B cell (primary cell): ENCODE data around the gene BMPR1A. TPM values are rescaled to one million over a fixed set of nuclear protein-coding genes. Genes with fewer than 3 reads are reported as not detected.

ENCODE experiments used
- ATAC-seq: fragments of 200-7000 bp; cut with Tn5 transposase; one replicate; pipeline ENCODE4 v1.10.0; 2021; ENCODE audit warnings: low read depth, mild to moderate bottlenecking, moderate number of reproducible peaks, moderate library complexity
- CTCF ChIA-PET: fragments of 350-600 bp; sonication (Branson Sonifier 250); formaldehyde crosslinking; loops from one replicate; lab custom pipeline; 2021; ENCODE audit warnings: antibody characterized with exemption, inconsistent platforms; lab: Charles Lee
- POLR2A ChIA-PET: fragments of 350-600 bp; sonication (Branson Sonifier 250); formaldehyde crosslinking; loops from one replicate; lab custom pipeline; 2021; ENCODE audit warnings: antibody characterized with exemption; lab: Charles Lee
- DNase-seq: peaks from one replicate; pipeline ENCODE4 v3.0.0; 2013
- H2AFZ ChIP-seq: 2 replicates; pipeline ENCODE4 v1.6.1; 2012; ENCODE audit warnings: mild to moderate bottlenecking, low read depth, low read length; ENCODE audit not compliant: insufficient read depth, poor library complexity, severe bottlenecking
- H3K27ac ChIP-seq, 2 donors: 1 replicate in 1 of 2; 2 replicates in 1 of 2; pipeline ENCODE4 v1.5.1; 2012 to 2013; ENCODE audit warnings: low read length in 2 of 2, mild to moderate bottlenecking in 2 of 2, moderate library complexity in 1 of 2
- H3K27me3 ChIP-seq, 4 experiments: fragments of 200-600 bp in 1 of 4; sonication (generic) in 1 of 4; replicated peaks in 1 of 4; 1 replicate in 2 of 4; 2 replicates in 2 of 4; pipeline versions ENCODE4 v1.6.1 to v1.7.0; 2013 to 2016; ENCODE audit warnings: low read length in 3 of 4, mild to moderate bottlenecking in 2 of 4, mixed read lengths in 1 of 4, moderate library complexity in 1 of 4; ENCODE audit not compliant: insufficient read depth in 4 of 4, control insufficient read depth in 3 of 4; ENCODE audit errors: control extremely low read depth in 1 of 4
- H3K36me3 ChIP-seq, 2 experiments: replicated peaks in 1 of 2; 1 replicate in 1 of 2; 2 replicates in 1 of 2; pipeline versions ENCODE4 v1.6.1 to v1.7.1; 2013; ENCODE audit warnings: low read length in 1 of 2; ENCODE audit not compliant: insufficient read depth in 2 of 2, control insufficient read depth in 1 of 2; ENCODE audit errors: control extremely low read depth in 1 of 2, extremely low read depth in 1 of 2
- H3K4me1 ChIP-seq, 2 donors: fragments of 200-600 bp in 1 of 2; sonication (generic) in 1 of 2; 1 replicate in 1 of 2; 2 replicates in 1 of 2; pipeline versions ENCODE4 v1.5.1 to v1.6.1; 2013 to 2017; ENCODE audit warnings: low read length in 2 of 2; ENCODE audit not compliant: control insufficient read depth in 2 of 2, insufficient read depth in 2 of 2
- H3K4me2 ChIP-seq: replicated peaks from 2 replicates; pipeline ENCODE3; 2012; ENCODE audit warnings: mild to moderate bottlenecking, low read depth, low read length; ENCODE audit not compliant: poor library complexity, severe bottlenecking
- H3K4me3 ChIP-seq, 5 experiments: fragments of 200-600 bp in 1 of 5; sonication (generic) in 1 of 5; 1 replicate in 3 of 5; 2 replicates in 2 of 5; pipeline versions ENCODE4 v1.5.1 to v1.7.0; 2011 to 2016; ENCODE audit warnings: low read length in 4 of 5, mild to moderate bottlenecking in 4 of 5, low read depth in 2 of 5, control low read depth in 1 of 5, moderate library complexity in 1 of 5; ENCODE audit not compliant: insufficient read depth in 1 of 5; ENCODE audit errors: control extremely low read depth in 1 of 5, extremely low read depth in 1 of 5
- H3K79me2 ChIP-seq: fragments of 200-600 bp; sonication (generic); one replicate; pipeline ENCODE4 v1.6.0; 2016; ENCODE audit warnings: low read length; ENCODE audit not compliant: control insufficient read depth, insufficient read depth
- H3K9ac ChIP-seq: fragments of 200-600 bp; sonication (generic); 2 replicates; pipeline ENCODE4 v1.6.1; 2017; ENCODE audit warnings: mild to moderate bottlenecking, low read length, moderate library complexity
- H3K9me3 ChIP-seq, 3 donors: one replicate each; pipeline versions ENCODE4 v1.6.1 to v1.7.1; 2013; ENCODE audit warnings: low read length in 2 of 3; ENCODE audit not compliant: control insufficient read depth in 2 of 3, insufficient read depth in 1 of 3; ENCODE audit errors: control extremely low read depth in 1 of 3
- H4K20me1 ChIP-seq: 2 replicates; pipeline ENCODE4 v1.6.0; 2012; ENCODE audit warnings: mild to moderate bottlenecking, low read length; ENCODE audit not compliant: insufficient read depth, control insufficient read depth, poor library complexity, severe bottlenecking
- H3K27ac Mint-ChIP-seq: one replicate; pipeline ENCODE4 v1.8.0; 2021; ENCODE audit warnings: mixed read lengths
- H3K27me3 Mint-ChIP-seq: one replicate; pipeline ENCODE4 v1.8.0; 2021; ENCODE audit warnings: mixed read lengths
- H3K4me1 Mint-ChIP-seq: one replicate; pipeline ENCODE4 v1.8.0; 2021; ENCODE audit warnings: mixed read lengths
- H3K4me3 Mint-ChIP-seq: one replicate; pipeline ENCODE4 v1.8.0; 2021; ENCODE audit warnings: mixed read lengths
- H3K9me3 Mint-ChIP-seq: one replicate; pipeline ENCODE4 v1.8.0; 2022; ENCODE audit warnings: mixed read lengths; ENCODE audit not compliant: insufficient read depth
- EZH2 ChIP-seq: IDR thresholded peaks from 2 replicates; pipeline ENCODE4 v1.6.1; 2012; ENCODE audit warnings: borderline replicate concordance, low read depth, mild to moderate bottlenecking, moderate library complexity, low read length; ENCODE audit not compliant: insufficient read depth, poor library complexity, severe bottlenecking
- WGBS: methylation state at CpG from one replicate; pipeline ENCODE4 v1.1.5; 2013; ENCODE audit warnings: missing lambda C conversion rate; ENCODE audit not compliant: insufficient coverage; 5-methylcytosine and 5-hydroxymethylcytosine counted together
- intact Hi-C: fragments of 100-400 bp; cut with micrococcal nuclease; formaldehyde crosslinking; loops from one replicate; pipeline ENCODE4 v1.10.0; 2022
- polyA plus RNA-seq: library from polyadenylated mRNA; depleted of rRNA; stranded (reverse); fragments of >200 nt; gene quantifications from 2 replicates; pipeline ENCODE4 v1.2.3, GENCODE V29; 2012
- total RNA-seq, 2 donors: library from RNA; stranded (reverse); fragments of 120-200 nt in 1 of 2; gene quantifications; 1 replicate in 1 of 2; 2 replicates in 1 of 2; pipeline versions ENCODE4 v1.2.3 to v1.2.4, GENCODE V29; 2013 to 2022
- TF ChIP-seq, protein P1 (sequence below): fragments of 200-600 bp; IDR thresholded peaks from one replicate; pipeline ENCODE4 v1.8.0; 2022; ENCODE audit warnings: antibody characterized with exemption, mild to moderate bottlenecking

The BMPR1A gene
- total and polyA plus RNA-seq, 2 donors (not counting 1 experiment from before 2014, with no cell fraction given), result 1.9 to 15.1 TPM

GRCh38 chr10:86786368-86786767, 29.9 kb downstream of the BMPR1A start:
- intact Hi-C loops, result no loop called here
- WGBS, result 75% methylated on average over 4 of the region's 4 CpGs
- no peaks in the 10 kb centered on the region for H3K79me2 ChIP-seq
- no peaks in the 10 kb centered on the region for H3K4me1 ChIP-seq
- no peak overlapping the region for H3K4me3 Mint-ChIP-seq
- no peaks in the 10 kb centered on the region for H3K36me3 ChIP-seq
- peaks cover 10% of the 10 kb centered on the region for H3K4me1 Mint-ChIP-seq
- ChIA-PET POLR2A (no interaction called here), CTCF (no interaction called here)
- ATAC-seq (no peak), DNase-seq (no peak)
- no peak overlapping the region for H3K27ac Mint-ChIP-seq
- H2AFZ ChIP-seq, result no peak overlapping the region
- H4K20me1 ChIP-seq, result no peaks in the 10 kb centered on the region
- TF ChIP-seq EZH2, result no peak
- TF ChIP-seq, protein P1, sequence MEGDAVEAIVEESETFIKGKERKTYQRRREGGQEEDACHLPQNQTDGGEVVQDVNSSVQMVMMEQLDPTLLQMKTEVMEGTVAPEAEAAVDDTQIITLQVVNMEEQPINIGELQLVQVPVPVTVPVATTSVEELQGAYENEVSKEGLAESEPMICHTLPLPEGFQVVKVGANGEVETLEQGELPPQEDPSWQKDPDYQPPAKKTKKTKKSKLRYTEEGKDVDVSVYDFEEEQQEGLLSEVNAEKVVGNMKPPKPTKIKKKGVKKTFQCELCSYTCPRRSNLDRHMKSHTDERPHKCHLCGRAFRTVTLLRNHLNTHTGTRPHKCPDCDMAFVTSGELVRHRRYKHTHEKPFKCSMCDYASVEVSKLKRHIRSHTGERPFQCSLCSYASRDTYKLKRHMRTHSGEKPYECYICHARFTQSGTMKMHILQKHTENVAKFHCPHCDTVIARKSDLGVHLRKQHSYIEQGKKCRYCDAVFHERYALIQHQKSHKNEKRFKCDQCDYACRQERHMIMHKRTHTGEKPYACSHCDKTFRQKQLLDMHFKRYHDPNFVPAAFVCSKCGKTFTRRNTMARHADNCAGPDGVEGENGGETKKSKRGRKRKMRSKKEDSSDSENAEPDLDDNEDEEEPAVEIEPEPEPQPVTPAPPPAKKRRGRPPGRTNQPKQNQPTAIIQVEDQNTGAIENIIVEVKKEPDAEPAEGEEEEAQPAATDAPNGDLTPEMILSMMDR, result no peak
- peaks cover 6% of the 10 kb centered on the region for H3K9me3 Mint-ChIP-seq
- no peak overlapping the region for H3K4me3 ChIP-seq
- H3K4me2 ChIP-seq, result no peak overlapping the region
- H3K9ac ChIP-seq, result no peak overlapping the region
- H3K27me3 Mint-ChIP-seq, result no peaks in the 10 kb centered on the region
- peaks cover 0 to 7% (median 1%) of the 10 kb centered on the region in 3 donors for H3K9me3 ChIP-seq
- no peaks in the 10 kb centered on the region for H3K27me3 ChIP-seq
- H3K27ac ChIP-seq, result no peak overlapping the region

DNA sequence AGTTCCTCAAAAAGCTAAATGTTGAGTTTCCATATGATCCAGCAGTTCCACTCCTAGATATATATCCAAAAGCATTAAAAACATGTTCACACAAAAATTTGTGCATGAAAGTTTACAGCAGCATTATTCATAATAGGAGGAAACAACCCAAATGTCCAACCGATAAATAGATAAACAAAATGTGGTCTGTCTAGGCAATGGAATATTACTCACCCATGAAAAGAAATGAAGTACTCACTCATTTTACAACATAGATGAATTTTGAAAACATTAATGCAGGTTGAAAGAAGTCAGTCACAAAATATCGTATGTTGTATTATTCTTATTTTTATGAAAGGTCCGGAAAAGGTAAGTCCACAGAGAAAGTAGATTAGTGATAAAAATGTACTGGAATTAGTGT, 34.0 kb downstream of the BMPR1A start:
- H3K4me3 ChIP-seq, result no peak overlapping the region
- POLR2A ChIA-PET, result no interaction called here
- Mint-ChIP-seq H3K9me3 (peaks cover 6% of the 10 kb centered on the region), H3K4me1 (no peaks in the 10 kb centered on the region), H3K27ac (no peak overlapping the region), H3K4me3 (no peak overlapping the region), H3K27me3 (no peaks in the 10 kb centered on the region)
- 69% methylated on average over 2 of the region's 3 CpGs for WGBS
- CTCF ChIA-PET, result no interaction called here
- no peaks in the 10 kb centered on the region for H3K36me3 ChIP-seq
- no peak for DNase-seq
- no peak overlapping the region for H3K9ac ChIP-seq
- no peak overlapping the region for H3K4me2 ChIP-seq
- H3K4me1 ChIP-seq, result no peaks in the 10 kb centered on the region
- no peak overlapping the region for H3K27ac ChIP-seq
- intact Hi-C loops, result no loop called here
- TF ChIP-seq, protein P1, result no peak
- no peak for TF ChIP-seq EZH2
- H3K27me3 ChIP-seq, result no peaks in the 10 kb centered on the region
- no peaks in the 10 kb centered on the region for H3K79me2 ChIP-seq
- H3K9me3 ChIP-seq, result peaks cover 0 to 4% (median 1%) of the 10 kb centered on the region in 3 donors
- ATAC-seq, result no peak
- H2AFZ ChIP-seq, result no peak overlapping the region
- no peaks in the 10 kb centered on the region for H4K20me1 ChIP-seq
